K562 (cell line): ENCODE results near the gene PCDH12.

Experiments used
- MAFG ChIP-seq: fragments of 450-650 bp; conservative IDR thresholded peaks from 2 replicates; pipeline ENCODE4 v1.6.1; 2016; ENCODE audit warnings: missing genetic modification characterization, missing compliant biosample characterization
- MTF1 ChIP-seq: fragments of 250-450 bp; sonication (Bioruptor Pico); IDR thresholded peaks from 2 replicates; pipeline ENCODE4 v1.9.0; 2021; ENCODE audit warnings: moderate library complexity, mild to moderate bottlenecking, inconsistent platforms, borderline replicate concordance
- SFPQ ChIP-seq: fragments of 200-400 bp; formaldehyde crosslinking; IDR thresholded peaks from 2 replicates; pipeline ENCODE4 v1.6.1; 2017; ENCODE audit warnings: mild to moderate bottlenecking, low read depth, low read length, moderate library complexity
- SREBF2 ChIP-seq: sonication (generic); formaldehyde crosslinking; IDR thresholded peaks from 2 replicates; pipeline ENCODE4 v1.4.0; 2020; ENCODE audit warnings: mild to moderate bottlenecking, missing genetic modification reagents
- ZNF175 ChIP-seq: fragments of 200-800 bp; sonication (Bioruptor generic); IDR thresholded peaks from 2 replicates; pipeline ENCODE4 v1.6.1; 2016; ENCODE audit warnings: low read depth, mild to moderate bottlenecking, missing genetic modification characterization, missing compliant biosample characterization
- TF ChIP-seq, protein P1 (sequence below): fragments of 250-450 bp; sonication (Bioruptor Pico); IDR thresholded peaks from 2 replicates; pipeline ENCODE4 v1.8.0; 2022; ENCODE audit warnings: moderate library complexity, mild to moderate bottlenecking, inconsistent platforms
- TF ChIP-seq, protein P2 (sequence below), 3 experiments: IDR thresholded peaks in 2 of 3; conservative IDR thresholded peaks in 1 of 3; 2 replicates each; pipeline ENCODE4 v1.5.1; 2011 to 2012; ENCODE audit warnings: low read length in 3 of 3, mild to moderate bottlenecking in 3 of 3, control low read depth in 2 of 3, improper control_type of control experiment in 1 of 3, inconsistent platforms in 1 of 3, low read depth in 1 of 3, mixed read lengths in 1 of 3, moderate library complexity in 1 of 3; ENCODE audit not compliant: insufficient read depth in 2 of 3

DNA sequence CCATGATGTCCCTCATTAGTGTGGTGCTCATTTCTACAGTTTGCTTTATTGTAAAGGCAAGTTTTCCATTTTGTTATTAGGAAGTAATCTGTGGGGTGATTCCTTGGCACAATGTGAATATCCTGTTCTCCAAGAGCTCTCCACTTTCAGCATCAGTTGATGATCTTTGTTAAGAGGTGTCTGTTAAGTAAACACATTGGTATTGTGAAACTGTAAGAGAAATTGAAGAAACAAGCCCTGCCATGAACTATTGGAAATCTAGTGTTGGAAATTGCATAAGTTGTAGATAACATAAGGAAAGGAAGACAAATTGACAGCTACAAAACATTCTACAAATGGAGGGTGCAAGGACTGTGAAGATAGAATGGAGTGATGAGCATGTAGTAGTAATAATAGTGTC, 28.1 kb upstream of the PCDH12 start:
- TF ChIP-seq SREBF2 (CRISPR knock-in tag) (no peak), ZNF175 (CRISPR knock-in tag) (no peak), MTF1 (CRISPR knock-in tag) (no peak), MAFG (tag) (no peak), SFPQ (no peak)
- TF ChIP-seq, protein P1, sequence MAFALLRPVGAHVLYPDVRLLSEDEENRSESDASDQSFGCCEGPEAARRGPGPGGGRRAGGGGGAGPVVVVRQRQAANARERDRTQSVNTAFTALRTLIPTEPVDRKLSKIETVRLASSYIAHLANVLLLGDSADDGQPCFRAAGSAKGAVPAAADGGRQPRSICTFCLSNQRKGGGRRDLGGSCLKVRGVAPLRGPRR (CRISPR knock-in tag): no peak
- TF ChIP-seq, protein P2, sequence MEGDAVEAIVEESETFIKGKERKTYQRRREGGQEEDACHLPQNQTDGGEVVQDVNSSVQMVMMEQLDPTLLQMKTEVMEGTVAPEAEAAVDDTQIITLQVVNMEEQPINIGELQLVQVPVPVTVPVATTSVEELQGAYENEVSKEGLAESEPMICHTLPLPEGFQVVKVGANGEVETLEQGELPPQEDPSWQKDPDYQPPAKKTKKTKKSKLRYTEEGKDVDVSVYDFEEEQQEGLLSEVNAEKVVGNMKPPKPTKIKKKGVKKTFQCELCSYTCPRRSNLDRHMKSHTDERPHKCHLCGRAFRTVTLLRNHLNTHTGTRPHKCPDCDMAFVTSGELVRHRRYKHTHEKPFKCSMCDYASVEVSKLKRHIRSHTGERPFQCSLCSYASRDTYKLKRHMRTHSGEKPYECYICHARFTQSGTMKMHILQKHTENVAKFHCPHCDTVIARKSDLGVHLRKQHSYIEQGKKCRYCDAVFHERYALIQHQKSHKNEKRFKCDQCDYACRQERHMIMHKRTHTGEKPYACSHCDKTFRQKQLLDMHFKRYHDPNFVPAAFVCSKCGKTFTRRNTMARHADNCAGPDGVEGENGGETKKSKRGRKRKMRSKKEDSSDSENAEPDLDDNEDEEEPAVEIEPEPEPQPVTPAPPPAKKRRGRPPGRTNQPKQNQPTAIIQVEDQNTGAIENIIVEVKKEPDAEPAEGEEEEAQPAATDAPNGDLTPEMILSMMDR (IDR thresholded peaks at IDR 0.05 in 2 of 3, conservative IDR thresholded peaks at IDR 0.05 in 1 of 3; ENCODE audit: insufficient read depth in 2 of 3, low read depth in 1 of 3, low read length in 3 of 3): no peak
